CD14-positive monocyte (primary cell): ENCODE results near the gene TMCC1. TPM values are rescaled to one million over a fixed set of nuclear protein-coding genes. Genes with fewer than 3 reads are reported as not detected.

Experiments
- DNase-seq, 3 donors: peaks; one replicate each; pipeline ENCODE4 v3.0.0-alpha.2; 2011 to 2022
- H2AFZ ChIP-seq: 2 replicates; pipeline ENCODE4 v1.6.0; 2012; ENCODE audit warnings: mild to moderate bottlenecking, low read depth, low read length, inconsistent platforms; ENCODE audit not compliant: insufficient read depth, poor library complexity, severe bottlenecking
- H3K27ac ChIP-seq, 2 donors: 1 replicate in 1 of 2; 2 replicates in 1 of 2; pipeline ENCODE4 v1.5.1; 2012 to 2013; ENCODE audit warnings: low read length in 2 of 2, control low read depth in 1 of 2, inconsistent platforms in 1 of 2, low read depth in 1 of 2, mild to moderate bottlenecking in 1 of 2
- H3K27me3 ChIP-seq, 2 donors: one replicate each; pipeline versions ENCODE4 v1.6.0 to v1.6.1; 2011 to 2013; ENCODE audit warnings: low read length in 2 of 2; ENCODE audit not compliant: control insufficient read depth in 2 of 2, insufficient read depth in 2 of 2
- H3K36me3 ChIP-seq, 2 donors: replicated peaks in 1 of 2; 1 replicate in 1 of 2; 2 replicates in 1 of 2; pipeline versions ENCODE4 v1.5.1 to v1.6.1; 2012 to 2013; ENCODE audit warnings: low read length in 2 of 2, control low read depth in 1 of 2, inconsistent platforms in 1 of 2, mild to moderate bottlenecking in 1 of 2; ENCODE audit not compliant: insufficient read depth in 2 of 2, control insufficient read depth in 1 of 2
- H3K4me1 ChIP-seq, 2 donors: 1 replicate in 1 of 2; 2 replicates in 1 of 2; pipeline versions ENCODE4 v1.5.1 to v1.6.1; 2012 to 2013; ENCODE audit warnings: low read length in 2 of 2, control low read depth in 1 of 2, inconsistent platforms in 1 of 2, mild to moderate bottlenecking in 1 of 2, moderate library complexity in 1 of 2; ENCODE audit not compliant: insufficient read depth in 2 of 2, control insufficient read depth in 1 of 2
- H3K4me2 ChIP-seq: replicated peaks from 2 replicates; pipeline ENCODE3; 2012; ENCODE audit warnings: low read length, moderate library complexity, mild to moderate bottlenecking; ENCODE audit not compliant: poor library complexity, severe bottlenecking; ENCODE audit errors: extremely low read depth
- H3K4me3 ChIP-seq, 3 experiments: fragments of 200-600 bp in 1 of 3; sonication (generic) in 1 of 3; replicated peaks in 1 of 3; 1 replicate in 2 of 3; 2 replicates in 1 of 3; pipeline ENCODE4 v1.5.1; 2011 to 2013; ENCODE audit warnings: low read length in 3 of 3, mild to moderate bottlenecking in 3 of 3, control low read depth in 2 of 3, low read depth in 2 of 3, inconsistent platforms in 1 of 3, moderate library complexity in 1 of 3
- H3K79me2 ChIP-seq: 2 replicates; pipeline ENCODE4 v1.6.0; 2012; ENCODE audit warnings: mild to moderate bottlenecking, control low read depth, inconsistent platforms, low read length, moderate library complexity; ENCODE audit not compliant: insufficient read depth
- H3K9ac ChIP-seq: 2 replicates; pipeline ENCODE4 v1.6.0; 2017; ENCODE audit warnings: low read length, mild to moderate bottlenecking; ENCODE audit not compliant: insufficient read depth, poor library complexity, severe bottlenecking
- H3K9me3 ChIP-seq, 2 donors: replicated peaks in 1 of 2; 1 replicate in 1 of 2; 2 replicates in 1 of 2; pipeline versions ENCODE4 v1.5.1 to v1.6.1; 2012 to 2013; ENCODE audit warnings: low read length in 2 of 2, control low read depth in 1 of 2; ENCODE audit not compliant: control insufficient read depth in 1 of 2, insufficient read depth in 1 of 2
- H4K20me1 ChIP-seq: 2 replicates; pipeline ENCODE4 v1.6.0; 2012; ENCODE audit warnings: mild to moderate bottlenecking, low read length, control low read depth, moderate library complexity; ENCODE audit not compliant: insufficient read depth
- H3K27ac Mint-ChIP-seq, 7 donors: one replicate each; pipeline ENCODE4 v1.8.0; 2020; ENCODE audit warnings: mild to moderate bottlenecking in 7 of 7, mixed read lengths in 7 of 7, moderate library complexity in 6 of 7, inconsistent platforms in 2 of 7
- H3K27me3 Mint-ChIP-seq, 3 donors: one replicate each; pipeline ENCODE4 v1.8.0; 2021 to 2022; ENCODE audit warnings: low read depth in 3 of 3, mild to moderate bottlenecking in 3 of 3, mixed read lengths in 3 of 3, moderate library complexity in 3 of 3, inconsistent platforms in 1 of 3
- H3K36me3 Mint-ChIP-seq, 2 donors: one replicate each; pipeline ENCODE4 v1.8.0; 2020; ENCODE audit warnings: mixed read lengths in 2 of 2, inconsistent platforms in 1 of 2, mild to moderate bottlenecking in 1 of 2
- H3K4me1 Mint-ChIP-seq: one replicate; pipeline ENCODE4 v1.8.0; 2020; ENCODE audit warnings: mild to moderate bottlenecking, mixed read lengths
- H3K4me3 Mint-ChIP-seq, 2 donors: one replicate each; pipeline ENCODE4 v1.8.0; 2020; ENCODE audit warnings: mild to moderate bottlenecking in 2 of 2, mixed read lengths in 2 of 2, moderate library complexity in 1 of 2
- H3K9me3 Mint-ChIP-seq, 7 donors: one replicate each; pipeline ENCODE4 v1.8.0; 2020 to 2022; ENCODE audit warnings: mixed read lengths in 7 of 7, mild to moderate bottlenecking in 6 of 7, moderate library complexity in 6 of 7, inconsistent platforms in 2 of 7
- WGBS: methylation state at CpG from one replicate; pipeline ENCODE4 v1.1.5; 2013; ENCODE audit warnings: missing lambda C conversion rate; ENCODE audit not compliant: insufficient coverage; 5-methylcytosine and 5-hydroxymethylcytosine counted together
- intact Hi-C, 2 donors: fragments of 100-400 bp; cut with micrococcal nuclease; formaldehyde crosslinking; loops; one replicate each; pipeline versions ENCODE4 v1.15.0 to v1.15.1; 2023
- polyA plus RNA-seq, 3 donors: library from polyadenylated mRNA; depleted of rRNA in 1 of 3; unstranded in 2 of 3; stranded (reverse) in 1 of 3; fragments of 300-500 nt in 2 of 3; fragments of >200 nt in 1 of 3; fragmentation: Illumina TruSeq in 2 of 3; gene quantifications; 1 replicate in 2 of 3; 2 replicates in 1 of 3; pipeline ENCODE4 v1.2.3, GENCODE V29; 2012 to 2021
- TF ChIP-seq, protein P1 (sequence below): fragments of 200-600 bp; IDR thresholded peaks from one replicate; pipeline ENCODE4 v1.8.0; 2022; ENCODE audit warnings: antibody characterized with exemption, mild to moderate bottlenecking

TMCC1 gene
- polyA plus RNA-seq, 3 donors = 5.0 to 10.2 (median 5.0) TPM

- intact Hi-C loops = no loop called here
- Histone ChIP-seq H3K4me2 (no peak overlapping the region), H3K9ac (no peak overlapping the region), H3K4me3 (no peak overlapping the region), H3K27me3 (no peaks in the 10 kb centered on the region), H3K79me2 (no peaks in the 10 kb centered on the region), H3K9me3 (no peaks in the 10 kb centered on the region), H3K36me3 (no peaks in the 10 kb centered on the region), H4K20me1 (no peaks in the 10 kb centered on the region), H2AFZ (no peak overlapping the region), H3K27ac (no peak overlapping the region), H3K4me1 (no peaks in the 10 kb centered on the region)
- no peak for DNase-seq
- no peak overlapping the region for H3K4me3 Mint-ChIP-seq
- no CpG with 5 or more reads among the region's 1 CpG for WGBS
- H3K36me3 Mint-ChIP-seq = peaks cover 7 to 10% of the 10 kb centered on the region in 2 donors
- peaks cover 0 to 4% (median 2%) of the 10 kb centered on the region in 7 donors for H3K9me3 Mint-ChIP-seq
- H3K4me1 Mint-ChIP-seq = peaks cover 2% of the 10 kb centered on the region
- H3K27ac Mint-ChIP-seq = no peak overlapping the region
- H3K27me3 Mint-ChIP-seq = no peaks in the 10 kb centered on the region
- TF ChIP-seq, protein P1, sequence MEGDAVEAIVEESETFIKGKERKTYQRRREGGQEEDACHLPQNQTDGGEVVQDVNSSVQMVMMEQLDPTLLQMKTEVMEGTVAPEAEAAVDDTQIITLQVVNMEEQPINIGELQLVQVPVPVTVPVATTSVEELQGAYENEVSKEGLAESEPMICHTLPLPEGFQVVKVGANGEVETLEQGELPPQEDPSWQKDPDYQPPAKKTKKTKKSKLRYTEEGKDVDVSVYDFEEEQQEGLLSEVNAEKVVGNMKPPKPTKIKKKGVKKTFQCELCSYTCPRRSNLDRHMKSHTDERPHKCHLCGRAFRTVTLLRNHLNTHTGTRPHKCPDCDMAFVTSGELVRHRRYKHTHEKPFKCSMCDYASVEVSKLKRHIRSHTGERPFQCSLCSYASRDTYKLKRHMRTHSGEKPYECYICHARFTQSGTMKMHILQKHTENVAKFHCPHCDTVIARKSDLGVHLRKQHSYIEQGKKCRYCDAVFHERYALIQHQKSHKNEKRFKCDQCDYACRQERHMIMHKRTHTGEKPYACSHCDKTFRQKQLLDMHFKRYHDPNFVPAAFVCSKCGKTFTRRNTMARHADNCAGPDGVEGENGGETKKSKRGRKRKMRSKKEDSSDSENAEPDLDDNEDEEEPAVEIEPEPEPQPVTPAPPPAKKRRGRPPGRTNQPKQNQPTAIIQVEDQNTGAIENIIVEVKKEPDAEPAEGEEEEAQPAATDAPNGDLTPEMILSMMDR = no peak
Observed at GRCh38 chr3:129783470-129783869, 110.0 kb downstream of the TMCC1 start.

GRCh38 chr3:129778871-129779270 is 114.6 kb downstream of the TMCC1 start:
- H3K27me3 ChIP-seq = no peaks in the 10 kb centered on the region
- peaks cover 6% of the 10 kb centered on the region for H4K20me1 ChIP-seq
- H3K4me1 ChIP-seq = no peaks in the 10 kb centered on the region
- TF ChIP-seq, protein P1 = no peak
- H3K9me3 ChIP-seq = no peaks in the 10 kb centered on the region
- H3K4me3 ChIP-seq = no peak overlapping the region
- intact Hi-C loops = no loop called here
- H3K36me3 ChIP-seq = peaks cover 0 to 9% of the 10 kb centered on the region in 2 donors
- no peak overlapping the region for H3K27ac ChIP-seq
- no CpG with 5 or more reads among the region's 2 CpGs for WGBS
- H3K4me2 ChIP-seq = no peak overlapping the region
- no peak overlapping the region for H3K4me3 Mint-ChIP-seq
- H3K27ac Mint-ChIP-seq = no peak overlapping the region
- H3K27me3 Mint-ChIP-seq = no peaks in the 10 kb centered on the region
- no peak overlapping the region for H3K9ac ChIP-seq
- no peak for DNase-seq
- no peaks in the 10 kb centered on the region for H3K79me2 ChIP-seq
- peaks cover 0 to 4% (median 4%) of the 10 kb centered on the region in 7 donors for H3K9me3 Mint-ChIP-seq
- peaks cover 6% of the 10 kb centered on the region for H3K4me1 Mint-ChIP-seq
- H3K36me3 Mint-ChIP-seq = peaks cover 7 to 11% of the 10 kb centered on the region in 2 donors
- H2AFZ ChIP-seq = no peak overlapping the region
